ENCODE data around the gene ATP2C1.

The ATP2C1 gene

DNA sequence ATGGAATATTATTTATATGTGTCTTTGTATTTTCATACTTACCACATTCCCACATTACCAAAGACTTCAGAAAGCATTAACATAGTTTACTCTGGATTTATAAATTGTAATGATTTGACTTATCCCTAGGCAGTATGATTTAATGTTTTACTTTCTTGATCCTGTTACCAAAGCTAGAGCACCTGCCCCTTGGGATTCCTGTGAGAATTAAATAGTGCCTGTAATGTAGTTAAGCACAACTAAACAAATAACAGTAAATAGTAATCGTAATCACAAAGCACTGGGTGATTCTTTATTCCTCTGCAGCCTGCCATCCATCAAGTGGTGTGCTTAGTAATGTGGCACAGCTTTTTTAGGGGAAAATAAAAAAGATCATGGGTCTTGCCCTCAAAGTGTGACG, 39.1 kb downstream of the ATP2C1 start:
- Histone ChIP-seq H3K9me3 (ENCODE audit: control insufficient read depth, low read length) (no peaks in the 10 kb centered on the region), H3K9ac (no peak overlapping the region), H3K4me2 (ENCODE audit: low read length) (no peak overlapping the region), H3K79me2 (peaks cover 2% of the 10 kb centered on the region), H3K4me1 (no peaks in the 10 kb centered on the region), H2AFZ (no peak overlapping the region), H3K27me3 (ENCODE audit: control insufficient read depth, insufficient read depth, low read length) (no peaks in the 10 kb centered on the region), H3K36me3 (ENCODE audit: control insufficient read depth, insufficient read depth, low read length) (no peaks in the 10 kb centered on the region), H3K27ac (no peak overlapping the region), H3K4me3 (ENCODE audit: low read depth, low read length) (no peak overlapping the region)
- TF ChIP-seq, protein P1, sequence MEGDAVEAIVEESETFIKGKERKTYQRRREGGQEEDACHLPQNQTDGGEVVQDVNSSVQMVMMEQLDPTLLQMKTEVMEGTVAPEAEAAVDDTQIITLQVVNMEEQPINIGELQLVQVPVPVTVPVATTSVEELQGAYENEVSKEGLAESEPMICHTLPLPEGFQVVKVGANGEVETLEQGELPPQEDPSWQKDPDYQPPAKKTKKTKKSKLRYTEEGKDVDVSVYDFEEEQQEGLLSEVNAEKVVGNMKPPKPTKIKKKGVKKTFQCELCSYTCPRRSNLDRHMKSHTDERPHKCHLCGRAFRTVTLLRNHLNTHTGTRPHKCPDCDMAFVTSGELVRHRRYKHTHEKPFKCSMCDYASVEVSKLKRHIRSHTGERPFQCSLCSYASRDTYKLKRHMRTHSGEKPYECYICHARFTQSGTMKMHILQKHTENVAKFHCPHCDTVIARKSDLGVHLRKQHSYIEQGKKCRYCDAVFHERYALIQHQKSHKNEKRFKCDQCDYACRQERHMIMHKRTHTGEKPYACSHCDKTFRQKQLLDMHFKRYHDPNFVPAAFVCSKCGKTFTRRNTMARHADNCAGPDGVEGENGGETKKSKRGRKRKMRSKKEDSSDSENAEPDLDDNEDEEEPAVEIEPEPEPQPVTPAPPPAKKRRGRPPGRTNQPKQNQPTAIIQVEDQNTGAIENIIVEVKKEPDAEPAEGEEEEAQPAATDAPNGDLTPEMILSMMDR (IDR thresholded peaks at IDR 0.05): no peak

DNA sequence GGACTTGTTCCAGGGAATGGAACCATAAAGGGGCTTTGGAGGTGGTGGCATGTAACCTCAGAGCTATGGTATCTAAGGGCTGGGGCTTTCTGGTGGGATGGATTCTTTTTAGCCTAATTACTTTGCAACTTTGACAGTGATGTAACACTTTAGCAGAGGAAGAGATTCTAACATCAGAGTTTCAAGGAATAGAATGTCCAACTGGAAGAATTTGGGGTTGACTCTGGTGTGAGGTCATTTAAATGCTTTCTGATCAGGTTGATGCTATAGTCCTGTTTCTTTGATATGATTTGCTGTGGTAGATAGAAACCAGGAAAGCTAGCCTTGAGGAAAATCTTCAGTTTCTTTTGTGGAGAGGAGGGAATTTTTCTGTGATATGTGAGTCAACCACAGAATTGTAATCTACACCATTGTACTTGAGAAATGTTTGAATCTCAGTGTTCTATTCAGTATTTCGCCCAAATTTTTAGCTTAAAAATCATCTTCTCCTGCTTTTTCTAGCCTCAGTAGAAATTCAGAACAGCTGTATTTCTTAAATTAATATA, 40.0 kb downstream of the ATP2C1 start:
- H3K79me2 ChIP-seq: peaks cover 2% of the 10 kb centered on the region

DNA sequence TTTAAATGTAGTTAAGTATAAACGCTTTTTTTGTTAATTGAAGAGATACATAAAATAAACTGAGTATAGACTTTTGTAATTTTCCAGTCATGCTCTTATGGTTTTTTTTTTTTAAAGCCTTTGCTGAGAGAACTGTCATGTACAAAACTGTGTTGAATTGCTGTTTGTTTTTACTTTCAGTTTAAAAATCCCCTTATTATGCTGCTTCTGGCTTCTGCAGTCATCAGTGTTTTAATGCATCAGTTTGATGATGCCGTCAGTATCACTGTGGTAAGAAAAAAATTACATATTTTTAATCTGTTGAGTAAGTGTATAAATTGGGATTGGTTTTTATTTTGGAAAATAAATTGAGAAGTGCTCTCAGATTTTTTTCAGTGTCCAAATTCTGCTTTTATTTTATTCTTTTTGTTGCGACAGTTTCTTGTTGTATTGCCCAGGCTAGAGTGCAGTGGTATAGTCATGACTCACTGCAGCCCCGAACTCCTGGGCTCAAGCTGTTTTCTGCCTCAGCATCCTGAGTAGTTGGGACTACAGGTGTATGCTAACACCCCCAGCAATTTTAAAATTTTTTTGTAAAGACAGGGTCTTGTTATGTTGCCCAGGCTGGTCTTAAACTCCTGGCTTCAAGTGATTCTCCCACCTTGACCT, 40.7 kb downstream of the ATP2C1 start:
- H3K4me2 ChIP-seq (ENCODE audit: low read length): no peak overlapping the region
- TF ChIP-seq, protein P1 (IDR thresholded peaks at IDR 0.05): no peak
- peak overlapping the region; percentile 1 for H3K9ac ChIP-seq
- H3K9me3 ChIP-seq (ENCODE audit: control insufficient read depth, low read length): no peaks in the 10 kb centered on the region
- no peaks in the 10 kb centered on the region for H3K27me3 ChIP-seq (ENCODE audit: control insufficient read depth, insufficient read depth, low read length)
- H3K4me3 ChIP-seq (ENCODE audit: low read depth, low read length): no peak overlapping the region
- peaks cover 2% of the 10 kb centered on the region for H3K79me2 ChIP-seq
- peaks cover 3% of the 10 kb centered on the region for H3K4me1 ChIP-seq
- no peaks in the 10 kb centered on the region for H3K36me3 ChIP-seq (ENCODE audit: control insufficient read depth, insufficient read depth, low read length)
- H3K27ac ChIP-seq: no peak overlapping the region
- H2AFZ ChIP-seq: no peak overlapping the region

More for the DNA sequence above, 40.0 kb downstream of the ATP2C1 start:
- no peak overlapping the region for H3K27ac ChIP-seq
- no peaks in the 10 kb centered on the region for H3K27me3 ChIP-seq (ENCODE audit: control insufficient read depth, insufficient read depth, low read length)
- H3K9me3 ChIP-seq (ENCODE audit: control insufficient read depth, low read length): no peaks in the 10 kb centered on the region
- no peaks in the 10 kb centered on the region for H3K4me1 ChIP-seq
- TF ChIP-seq, protein P1 (IDR thresholded peaks at IDR 0.05): no peak
- H3K4me3 ChIP-seq (ENCODE audit: low read depth, low read length): no peak overlapping the region
- no peak overlapping the region for H2AFZ ChIP-seq
- no peaks in the 10 kb centered on the region for H3K36me3 ChIP-seq (ENCODE audit: control insufficient read depth, insufficient read depth, low read length)
- H3K4me2 ChIP-seq (ENCODE audit: low read length): no peak overlapping the region
- no peak overlapping the region for H3K9ac ChIP-seq

DNA sequence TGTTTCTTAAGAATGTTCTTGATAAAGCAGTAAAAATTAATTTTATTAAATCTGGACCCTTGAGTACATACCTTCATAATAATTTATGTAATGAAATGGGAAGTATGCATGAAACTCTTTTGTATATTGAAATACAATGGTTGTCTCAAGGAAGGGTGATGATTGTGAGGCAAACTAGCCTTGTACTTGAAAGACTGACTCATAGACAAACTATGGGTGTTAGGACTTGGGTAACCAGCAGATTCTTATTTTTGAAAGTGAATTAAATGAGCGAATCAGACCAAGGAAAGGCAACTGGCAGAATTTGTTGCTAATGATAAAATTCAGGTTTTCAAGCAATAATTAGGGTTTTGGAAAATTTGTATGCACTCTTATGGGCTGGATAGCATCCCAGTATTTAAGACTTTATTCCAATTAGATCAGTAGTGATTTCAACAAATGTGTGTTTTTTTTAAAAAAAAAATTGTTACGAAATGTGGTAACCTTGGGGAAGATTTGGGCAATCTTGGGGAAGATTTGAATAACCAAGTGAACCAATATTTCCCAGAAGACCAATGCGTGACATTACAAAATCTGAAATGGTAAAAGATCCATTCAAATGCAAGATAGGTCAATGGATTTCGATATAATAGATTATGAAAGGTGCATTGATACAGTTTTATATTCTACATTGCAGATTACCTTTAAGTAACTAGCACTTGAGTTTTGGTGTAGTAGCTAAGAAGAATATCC, 42.0 kb downstream of the ATP2C1 start:
- Histone ChIP-seq H3K36me3 (ENCODE audit: control insufficient read depth, insufficient read depth, low read length) (no peaks in the 10 kb centered on the region), H3K79me2 (no peaks in the 10 kb centered on the region), H3K27ac (no peak overlapping the region), H3K9me3 (ENCODE audit: control insufficient read depth, low read length) (no peaks in the 10 kb centered on the region), H3K4me3 (ENCODE audit: low read depth, low read length) (no peak overlapping the region), H3K27me3 (ENCODE audit: control insufficient read depth, insufficient read depth, low read length) (no peaks in the 10 kb centered on the region), H2AFZ (no peak overlapping the region), H3K4me2 (ENCODE audit: low read length) (no peak overlapping the region), H3K9ac (no peak overlapping the region), H3K4me1 (peaks cover 8% of the 10 kb centered on the region)
- TF ChIP-seq, protein P1 (IDR thresholded peaks at IDR 0.05): no peak
